ENCODE data around the gene WBP1L. TPM values are rescaled to one million over a fixed set of nuclear protein-coding genes. Genes with fewer than 3 reads are reported as not detected.

WBP1L gene
- total and polyA plus RNA-seq, 2 of the 13 experiments (the other 11 are each of a cell fraction or from before 2014, with no cell fraction given): 8.3 to 12.3 TPM

- TF ChIP-seq PATZ1 (CRISPR knock-in tag; IDR thresholded peaks at IDR 0.05): no peak
- 0 out of 2 replicates have a peak, but pooled peaks have one; percentile 20 for TF ChIP-seq ZNF776 (CRISPR knock-in tag; IDR thresholded peaks at IDR 0.05)
- peak; percentile 35; the same call in 1 of the 2 replicates for TF ChIP-seq MTA1 (CRISPR knock-in tag; IDR thresholded peaks at IDR 0.05; ENCODE audit: borderline replicate concordance)
- no peak for TF ChIP-seq BRCA1 (CRISPR knock-in tag; IDR thresholded peaks at IDR 0.05)
- TF ChIP-seq TFE3 (CRISPR knock-in tag; IDR thresholded peaks at IDR 0.05): no peak
- TF ChIP-seq, protein P1, sequence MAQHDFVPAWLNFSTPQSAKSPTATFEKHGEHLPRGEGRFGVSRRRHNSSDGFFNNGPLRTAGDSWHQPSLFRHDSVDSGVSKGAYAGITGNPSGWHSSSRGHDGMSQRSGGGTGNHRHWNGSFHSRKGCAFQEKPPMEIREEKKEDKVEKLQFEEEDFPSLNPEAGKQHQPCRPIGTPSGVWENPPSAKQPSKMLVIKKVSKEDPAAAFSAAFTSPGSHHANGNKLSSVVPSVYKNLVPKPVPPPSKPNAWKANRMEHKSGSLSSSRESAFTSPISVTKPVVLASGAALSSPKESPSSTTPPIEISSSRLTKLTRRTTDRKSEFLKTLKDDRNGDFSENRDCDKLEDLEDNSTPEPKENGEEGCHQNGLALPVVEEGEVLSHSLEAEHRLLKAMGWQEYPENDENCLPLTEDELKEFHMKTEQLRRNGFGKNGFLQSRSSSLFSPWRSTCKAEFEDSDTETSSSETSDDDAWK (CRISPR knock-in tag; IDR thresholded peaks at IDR 0.05): no peak
- no peak for TF ChIP-seq ZBTB3 (CRISPR knock-in tag; IDR thresholded peaks at IDR 0.05; ENCODE audit: borderline replicate concordance, low read depth)
- TF ChIP-seq, protein P2, sequence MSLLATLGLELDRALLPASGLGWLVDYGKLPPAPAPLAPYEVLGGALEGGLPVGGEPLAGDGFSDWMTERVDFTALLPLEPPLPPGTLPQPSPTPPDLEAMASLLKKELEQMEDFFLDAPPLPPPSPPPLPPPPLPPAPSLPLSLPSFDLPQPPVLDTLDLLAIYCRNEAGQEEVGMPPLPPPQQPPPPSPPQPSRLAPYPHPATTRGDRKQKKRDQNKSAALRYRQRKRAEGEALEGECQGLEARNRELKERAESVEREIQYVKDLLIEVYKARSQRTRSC (CRISPR knock-in tag; IDR thresholded peaks at IDR 0.05; ENCODE audit: low read depth): no peak
- TF ChIP-seq SP5 (CRISPR knock-in tag; IDR thresholded peaks at IDR 0.05; ENCODE audit: borderline replicate concordance, low read depth): no peak
- TF ChIP-seq, protein P3, sequence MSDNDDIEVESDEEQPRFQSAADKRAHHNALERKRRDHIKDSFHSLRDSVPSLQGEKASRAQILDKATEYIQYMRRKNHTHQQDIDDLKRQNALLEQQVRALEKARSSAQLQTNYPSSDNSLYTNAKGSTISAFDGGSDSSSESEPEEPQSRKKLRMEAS (IDR thresholded peaks at IDR 0.05): peak; percentile 94
- TF ChIP-seq NONO (IDR thresholded peaks at IDR 0.05): no peak
- TF ChIP-seq NONO (CRISPR knock-in tag; conservative IDR thresholded peaks at IDR 0.05): no peak; the same call in 1 of the 2 replicates
- TF ChIP-seq ARHGAP35 (CRISPR knock-in tag; IDR thresholded peaks at IDR 0.05; ENCODE audit: borderline replicate concordance): no peak
- TF ChIP-seq NFE2L2 (IDR thresholded peaks at IDR 0.05; ENCODE audit: low read length): no peak
- no peak for TF ChIP-seq RNF219 (CRISPR knock-in tag; IDR thresholded peaks at IDR 0.05)
- 0 out of 2 replicates have a peak, but pooled peaks have one; percentile 31 for TF ChIP-seq ZBTB8A (CRISPR knock-in tag; IDR thresholded peaks at IDR 0.05; ENCODE audit: borderline replicate concordance, low read depth)
- no peak for TF ChIP-seq XBP1 (CRISPR knock-in tag; IDR thresholded peaks at IDR 0.05)
- 0 out of 2 replicates have a peak, but pooled peaks have one; percentile 22 for TF ChIP-seq ZNF329 (CRISPR knock-in tag; IDR thresholded peaks at IDR 0.05; ENCODE audit: low read depth)
- no peak for TF ChIP-seq ZNF367 (CRISPR knock-in tag; IDR thresholded peaks at IDR 0.05; ENCODE audit: borderline replicate concordance)
- TF ChIP-seq SPEN (CRISPR knock-in tag; IDR thresholded peaks at IDR 0.05; ENCODE audit: low read depth): 0 out of 2 replicates have a peak, but pooled peaks have one; percentile 19
- no peak for TF ChIP-seq ZNF816 (CRISPR knock-in tag; IDR thresholded peaks at IDR 0.05; ENCODE audit: borderline replicate concordance)
- TF ChIP-seq PLRG1 (conservative IDR thresholded peaks at IDR 0.05): no peak
Observed at GRCh38 chr10:102714621-102715455, 28.9 kb upstream of the WBP1L start, which contains the start of gene SFXN2 (continued).
